Stimulated activated CD4-positive, alpha-beta T cell treated with anti-CD3 and anti-CD28 coated beads, Interleukin-4, amount 100 ng/mL, for 4 hours (primary cell): Measurements from ENCODE around the gene KDM6B.
"Not testable (repeated sequence)": the region's sequence is repeated elsewhere in the genome, so short reads cannot be mapped to it uniquely, and the experiment has no call there.

Experiments used
- DNase-seq, 2 experiments: peaks; one replicate each; pipeline ENCODE4 v3.0.0-alpha.2; 2020

The KDM6B gene, protein sequence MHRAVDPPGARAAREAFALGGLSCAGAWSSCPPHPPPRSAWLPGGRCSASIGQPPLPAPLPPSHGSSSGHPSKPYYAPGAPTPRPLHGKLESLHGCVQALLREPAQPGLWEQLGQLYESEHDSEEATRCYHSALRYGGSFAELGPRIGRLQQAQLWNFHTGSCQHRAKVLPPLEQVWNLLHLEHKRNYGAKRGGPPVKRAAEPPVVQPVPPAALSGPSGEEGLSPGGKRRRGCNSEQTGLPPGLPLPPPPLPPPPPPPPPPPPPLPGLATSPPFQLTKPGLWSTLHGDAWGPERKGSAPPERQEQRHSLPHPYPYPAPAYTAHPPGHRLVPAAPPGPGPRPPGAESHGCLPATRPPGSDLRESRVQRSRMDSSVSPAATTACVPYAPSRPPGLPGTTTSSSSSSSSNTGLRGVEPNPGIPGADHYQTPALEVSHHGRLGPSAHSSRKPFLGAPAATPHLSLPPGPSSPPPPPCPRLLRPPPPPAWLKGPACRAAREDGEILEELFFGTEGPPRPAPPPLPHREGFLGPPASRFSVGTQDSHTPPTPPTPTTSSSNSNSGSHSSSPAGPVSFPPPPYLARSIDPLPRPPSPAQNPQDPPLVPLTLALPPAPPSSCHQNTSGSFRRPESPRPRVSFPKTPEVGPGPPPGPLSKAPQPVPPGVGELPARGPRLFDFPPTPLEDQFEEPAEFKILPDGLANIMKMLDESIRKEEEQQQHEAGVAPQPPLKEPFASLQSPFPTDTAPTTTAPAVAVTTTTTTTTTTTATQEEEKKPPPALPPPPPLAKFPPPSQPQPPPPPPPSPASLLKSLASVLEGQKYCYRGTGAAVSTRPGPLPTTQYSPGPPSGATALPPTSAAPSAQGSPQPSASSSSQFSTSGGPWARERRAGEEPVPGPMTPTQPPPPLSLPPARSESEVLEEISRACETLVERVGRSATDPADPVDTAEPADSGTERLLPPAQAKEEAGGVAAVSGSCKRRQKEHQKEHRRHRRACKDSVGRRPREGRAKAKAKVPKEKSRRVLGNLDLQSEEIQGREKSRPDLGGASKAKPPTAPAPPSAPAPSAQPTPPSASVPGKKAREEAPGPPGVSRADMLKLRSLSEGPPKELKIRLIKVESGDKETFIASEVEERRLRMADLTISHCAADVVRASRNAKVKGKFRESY (N-terminal part only)

GRCh38 chr17:7833795-7834541 lies at the start of gene KDM6B:
Gene KDM6B, plus strand, starts transcription at chr17:7834217. Its CDS starts 11,338 bp downstream, at chr17:7845555.
- peak; percentile 82 to 84 for DNase-seq

GRCh38 chr17:7786866-7787265 lies 47.2 kb upstream of the KDM6B start:
- no peak for DNase-seq

DNA sequence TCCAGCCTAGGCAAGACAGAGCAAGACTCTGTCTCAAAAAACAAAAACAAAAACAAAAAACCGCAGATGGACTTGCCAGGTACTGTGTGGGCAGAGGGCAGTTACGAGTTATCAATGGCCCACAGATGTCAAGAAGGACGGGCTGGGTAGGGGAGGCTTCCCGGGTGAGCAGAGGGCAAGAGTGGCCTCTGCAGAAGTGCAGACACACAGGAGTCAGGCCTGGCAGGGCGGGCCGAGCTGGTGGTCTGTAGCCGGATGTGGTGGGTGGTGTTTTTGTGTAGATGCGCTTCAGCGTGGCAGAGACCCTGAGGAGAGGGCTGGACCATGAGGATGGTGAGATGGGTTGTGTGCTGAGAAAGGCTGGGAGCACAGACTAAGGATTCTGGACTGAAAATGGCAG lies 44.9 kb upstream of the KDM6B start:
- DNase-seq: no peak

GRCh38 chr17:7790150-7790549 lies 43.9 kb upstream of the KDM6B start:
- no peak for DNase-seq

- DNase-seq: no peak
These were observed 41.4 kb upstream of the KDM6B start for GRCh38 chr17:7792611-7793010.

- DNase-seq: no peak
These were observed 39.8 kb upstream of the KDM6B start for GRCh38 chr17:7794075-7794663.

- no peak for DNase-seq
These were observed 36.0 kb upstream of the KDM6B start for GRCh38 chr17:7797976-7798375.

GRCh38 chr17:7798839-7799238 lies 35.2 kb upstream of the KDM6B start:
- DNase-seq: no peak

- DNase-seq: no peak
These were observed 30.0 kb upstream of the KDM6B start for GRCh38 chr17:7803981-7804380.

GRCh38 chr17:7806587-7806986 lies 27.4 kb upstream of the KDM6B start:
- no peak for DNase-seq

GRCh38 chr17:7807206-7807605 lies 26.8 kb upstream of the KDM6B start:
- DNase-seq: no peak

DNA sequence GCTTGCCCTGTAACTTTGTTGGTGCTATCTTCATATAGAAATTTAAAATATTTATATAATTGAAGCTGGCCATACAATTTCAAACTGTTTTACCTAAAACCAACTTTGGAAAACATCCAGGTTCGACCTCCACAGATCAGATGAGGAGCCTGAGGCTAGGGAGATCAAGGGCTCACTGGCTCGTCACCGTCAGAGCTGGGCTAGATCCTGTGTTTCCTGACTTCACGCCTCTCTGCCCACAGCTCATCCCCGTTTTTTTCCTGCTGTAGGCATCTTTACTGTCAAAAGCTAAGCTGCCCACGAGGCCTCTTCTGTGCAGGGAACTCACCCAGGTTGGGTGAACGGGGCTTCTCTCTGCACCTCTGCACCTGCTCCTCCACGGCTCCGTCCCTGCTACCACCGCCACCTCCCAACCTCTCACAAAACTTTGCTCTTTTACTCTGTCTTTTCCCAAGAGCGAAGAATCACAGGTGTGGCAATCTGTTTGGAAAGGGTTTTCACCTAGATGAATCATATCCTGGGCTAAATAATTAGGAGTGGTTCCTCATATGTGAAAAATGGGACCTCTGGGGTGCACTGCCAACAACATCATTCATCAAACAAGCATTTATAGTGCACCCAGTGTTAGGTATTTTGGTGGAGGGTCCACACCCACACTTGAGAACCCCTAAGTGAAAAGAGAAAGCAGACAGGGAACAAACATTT lies 24.8 kb upstream of the KDM6B start:
- no peak for DNase-seq

DNA sequence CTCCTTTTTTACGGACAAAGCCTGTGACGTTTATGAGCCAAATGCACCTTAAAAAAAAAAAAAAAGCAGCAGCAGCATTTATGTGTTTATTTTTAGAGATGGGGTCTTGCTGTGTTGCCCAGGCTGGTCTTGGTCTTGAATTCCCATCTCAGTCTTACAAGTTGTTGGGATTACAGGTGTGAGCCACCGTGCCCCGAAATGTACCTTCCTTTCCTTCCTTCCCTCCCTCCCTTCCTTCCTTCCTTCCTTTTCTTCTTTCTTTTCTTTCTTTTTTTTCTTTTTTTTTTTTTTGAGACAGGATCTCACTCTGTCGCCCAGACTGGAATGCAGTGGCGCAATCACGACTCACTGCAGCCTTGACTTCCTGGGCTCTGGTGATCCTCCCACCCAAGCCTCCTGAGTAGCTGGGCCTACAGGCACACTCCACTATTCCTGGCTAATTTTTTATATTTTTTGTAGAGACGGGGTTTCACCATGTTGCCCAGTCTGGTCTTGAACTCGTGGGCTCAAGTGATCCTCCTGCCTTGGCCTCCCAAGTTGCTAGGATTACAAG lies 24.1 kb upstream of the KDM6B start:
- not testable (repeated sequence) for DNase-seq

DNA sequence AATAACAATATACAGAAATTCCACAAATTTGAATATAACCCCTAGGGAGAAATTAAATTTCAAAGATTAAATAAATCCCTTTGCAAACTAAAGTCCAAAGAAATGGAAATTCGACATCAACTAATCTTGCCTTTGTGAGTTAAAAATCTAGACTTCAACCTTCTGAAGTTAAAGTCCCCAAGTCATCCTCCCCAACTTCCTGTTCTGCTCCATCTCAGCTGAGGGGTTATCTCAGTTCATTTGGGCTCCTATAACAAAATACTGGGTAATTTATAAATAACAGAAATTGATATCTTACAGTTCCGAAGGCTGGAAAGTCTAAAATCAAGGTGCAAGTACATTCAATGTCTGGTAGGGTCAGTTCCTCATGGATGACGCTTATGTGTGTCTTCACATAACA lies 22.8 kb upstream of the KDM6B start:
- DNase-seq: no peak

- DNase-seq: no peak
These were observed 19.0 kb upstream of the KDM6B start for GRCh38 chr17:7814969-7815368.

- DNase-seq: no peak
These were observed 16.9 kb upstream of the KDM6B start for GRCh38 chr17:7816926-7817642.

DNA sequence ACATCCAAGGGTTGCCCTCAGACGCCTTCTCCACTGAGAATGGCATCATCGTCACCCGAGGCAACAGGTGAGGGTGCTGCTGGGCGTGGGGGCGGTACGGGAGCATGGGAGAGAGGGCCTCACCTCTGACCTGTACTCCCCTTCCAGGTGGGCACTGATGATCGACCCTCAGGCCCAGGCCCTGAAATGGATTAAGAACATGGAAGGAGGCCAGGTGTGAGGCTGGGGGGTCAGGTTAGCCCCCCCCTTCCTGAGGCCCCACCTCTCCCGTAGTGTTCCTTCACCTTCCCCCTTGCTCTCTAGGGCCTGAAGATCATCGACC lies 16.4 kb upstream of the KDM6B start:
- DNase-seq: no peak

DNA sequence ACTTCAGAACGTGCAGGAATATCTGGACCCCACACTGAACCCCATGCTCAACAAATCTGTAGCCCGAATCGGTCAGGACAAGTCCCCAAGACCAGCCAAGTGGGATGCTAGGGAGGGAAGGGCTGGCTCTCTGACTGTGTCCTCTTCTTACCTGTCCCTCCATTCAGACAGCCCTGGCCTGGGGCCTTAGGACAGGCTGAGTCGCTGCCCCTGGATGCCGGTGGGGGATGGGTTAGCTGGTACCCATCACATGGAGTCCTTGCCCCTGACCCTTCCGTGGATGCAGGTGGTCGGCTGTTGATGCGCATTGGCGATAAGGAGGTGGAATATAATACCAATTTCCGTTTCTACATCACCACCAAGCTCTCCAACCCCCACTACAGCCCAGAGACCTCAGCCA lies 16.0 kb upstream of the KDM6B start:
- DNase-seq: no peak

DNA sequence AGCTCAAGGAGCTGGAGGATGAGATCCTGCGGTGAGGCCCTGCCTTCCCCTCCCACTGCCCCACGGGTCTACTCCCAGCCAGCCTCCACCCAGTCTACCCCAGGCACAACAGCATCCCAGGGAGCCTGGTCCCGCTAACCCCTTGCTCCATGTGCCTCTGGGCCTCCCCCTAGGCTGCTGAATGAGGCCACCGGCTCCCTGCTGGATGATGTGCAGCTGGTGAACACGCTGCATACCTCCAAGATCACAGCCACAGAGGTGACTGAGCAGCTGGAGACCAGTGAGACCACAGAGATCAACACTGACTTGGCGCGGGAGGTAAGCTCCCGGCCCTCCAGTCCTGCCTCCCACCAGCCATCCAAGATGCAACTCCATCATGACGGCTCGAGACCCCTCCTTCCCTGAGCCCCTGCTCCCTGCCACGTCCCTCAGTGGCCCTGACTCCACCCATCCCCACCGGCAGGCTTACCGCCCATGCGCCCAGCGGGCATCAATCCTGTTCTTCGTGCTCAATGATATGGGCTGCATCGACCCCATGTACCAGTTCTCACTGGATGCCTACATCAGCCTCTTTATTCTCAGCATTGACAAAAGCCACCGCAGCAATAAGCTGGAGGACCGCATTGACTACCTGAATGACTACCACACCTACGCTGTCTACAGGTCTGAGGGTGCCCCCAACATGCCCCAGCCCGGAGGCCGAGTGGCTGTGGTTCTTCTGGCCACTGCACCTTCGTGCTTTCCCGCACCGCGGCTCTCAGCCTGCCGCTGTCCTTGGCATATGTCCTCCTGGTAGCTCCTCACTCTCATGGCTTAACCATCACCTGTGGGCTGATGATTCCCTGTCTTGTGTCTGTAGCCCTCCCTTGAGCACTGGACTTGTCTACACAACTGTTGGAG lies 15.0 kb upstream of the KDM6B start:
- DNase-seq: no peak

GRCh38 chr17:7820231-7820630 lies 13.8 kb upstream of the KDM6B start:
- no peak for DNase-seq
